MCF 10A (cell line): ENCODE data around the gene PABPN1. TPM values are rescaled to one million over a fixed set of nuclear protein-coding genes. Genes with fewer than 3 reads are reported as not detected.

Experiments
- BruUV-seq: library from RNA; stranded (reverse); fragments of 400-500 nt; replicated peaks from 2 replicates; lab custom pipeline; 2021; lab: Mats Ljungman, UMichigan
- CTCF ChIA-PET: fragments of 300-600 bp; sonication (Branson Sonifier 250); formaldehyde crosslinking; extraction: SDS; loops from one replicate; lab custom pipeline; 2021; ENCODE audit warnings: antibody characterized with exemption, inconsistent platforms; lab: Yijun Ruan, JAX
- POLR2A ChIA-PET: fragments of 300-600, 350-650 bp; sonication (Branson Sonifier 250); formaldehyde crosslinking; extraction: SDS; loops from one replicate; lab custom pipeline; 2020; ENCODE audit warnings: antibody characterized with exemption, inconsistent platforms; lab: Yijun Ruan, JAX
- DNase-seq: peaks from one replicate; pipeline ENCODE4 v3.0.0-alpha.2; 2018; ENCODE audit not compliant: unreplicated experiment
- H3K27ac Mint-ChIP-seq: one replicate; pipeline ENCODE4 v1.8.0; 2022; ENCODE audit warnings: mild to moderate bottlenecking, low read depth, mixed read lengths; ENCODE audit not compliant: unreplicated experiment
- H3K27me3 Mint-ChIP-seq: one replicate; pipeline ENCODE4 v1.8.0; 2022; ENCODE audit warnings: mixed read lengths; ENCODE audit not compliant: insufficient read depth, unreplicated experiment
- H3K36me3 Mint-ChIP-seq: one replicate; pipeline ENCODE4 v1.8.0; 2022; ENCODE audit warnings: mild to moderate bottlenecking, moderate library complexity, mixed read lengths; ENCODE audit not compliant: insufficient read depth, unreplicated experiment
- H3K4me1 Mint-ChIP-seq: one replicate; pipeline ENCODE4 v1.8.0; 2022; ENCODE audit warnings: mixed read lengths; ENCODE audit not compliant: insufficient read depth, unreplicated experiment
- H3K4me3 Mint-ChIP-seq: one replicate; pipeline ENCODE4 v1.8.0; 2022; ENCODE audit warnings: mild to moderate bottlenecking, moderate library complexity, mixed read lengths; ENCODE audit not compliant: unreplicated experiment
- H3K9me3 Mint-ChIP-seq: one replicate; pipeline ENCODE4 v1.8.0; 2022; ENCODE audit warnings: mixed read lengths; ENCODE audit not compliant: unreplicated experiment
- CTCF ChIP-seq: fragments of 200-600 bp; IDR thresholded peaks from one replicate; pipeline ENCODE4 v1.8.0; 2022; ENCODE audit warnings: antibody characterized with exemption, mild to moderate bottlenecking; ENCODE audit not compliant: unreplicated experiment
- intact Hi-C: fragments of 100-400 bp; cut with micrococcal nuclease; formaldehyde crosslinking; loops from 2 replicates; pipeline ENCODE4 v1.14.1; 2022
- total RNA-seq: library from RNA; stranded (reverse); gene quantifications from 2 replicates; pipeline ENCODE4 v1.2.3, GENCODE V29; 2022

PABPN1 gene
- total RNA-seq, 1 experiment from 2014 or later = 153 TPM

GRCh38 chr14:23355871-23356435 is 34.7 kb downstream of the PABPN1 start:
- no TSS peak for BruUV-seq
- POLR2A ChIA-PET = no interaction called here
- Mint-ChIP-seq H3K27me3 (peaks cover 55% of the 10 kb centered on the region), H3K9me3 (peaks cover under 1% of the 10 kb centered on the region), H3K4me3 (no peak overlapping the region), H3K4me1 (no peaks in the 10 kb centered on the region), H3K36me3 (no peaks in the 10 kb centered on the region), H3K27ac (no peak overlapping the region)
- intact Hi-C loops = no loop called here
- TF ChIP-seq CTCF = no peak
- CTCF ChIA-PET = no interaction called here
- DNase-seq = no peak

GRCh38 chr14:23356662-23357061 is 35.4 kb downstream of the PABPN1 start:
- H3K4me1 Mint-ChIP-seq = no peaks in the 10 kb centered on the region
- no peak for DNase-seq
- CTCF ChIA-PET = no interaction called here
- H3K27me3 Mint-ChIP-seq = peaks cover 49% of the 10 kb centered on the region
- no TSS peak for BruUV-seq
- H3K36me3 Mint-ChIP-seq = no peaks in the 10 kb centered on the region
- H3K27ac Mint-ChIP-seq = no peak overlapping the region
- intact Hi-C loops = no loop called here
- POLR2A ChIA-PET = no interaction called here
- H3K4me3 Mint-ChIP-seq = no peak overlapping the region
- TF ChIP-seq CTCF = no peak
- no peaks in the 10 kb centered on the region for H3K9me3 Mint-ChIP-seq

GRCh38 chr14:23357261-23357660 is 36.0 kb downstream of the PABPN1 start:
- no peak overlapping the region for H3K4me3 Mint-ChIP-seq
- no peak for DNase-seq
- H3K4me1 Mint-ChIP-seq = no peaks in the 10 kb centered on the region
- no peaks in the 10 kb centered on the region for H3K36me3 Mint-ChIP-seq
- no peaks in the 10 kb centered on the region for H3K9me3 Mint-ChIP-seq
- H3K27me3 Mint-ChIP-seq = peaks cover 48% of the 10 kb centered on the region
- POLR2A ChIA-PET = no interaction called here
- CTCF ChIA-PET = interaction anchor here (0.6 kb wide), 2 partner anchors 23 to 972 kb away, joined by 3 read pairs; no protein-coding TSS in a partner anchor
- TF ChIP-seq CTCF = no peak
- H3K27ac Mint-ChIP-seq = no peak overlapping the region
- no TSS peak for BruUV-seq
- intact Hi-C loops = no loop called here

- ChIA-PET CTCF (interaction anchor here (0.6 to 1.2 kb wide), 3 partner anchors 18 to 1769 kb away, joined by 3 read pairs; no protein-coding TSS in a partner anchor), POLR2A (no interaction called here)
- intact Hi-C loops = no loop called here
- DNase-seq = no peak
- Mint-ChIP-seq H3K9me3 (no peaks in the 10 kb centered on the region), H3K36me3 (no peaks in the 10 kb centered on the region), H3K27me3 (peaks cover 44% of the 10 kb centered on the region), H3K4me3 (no peak overlapping the region), H3K27ac (no peak overlapping the region), H3K4me1 (no peaks in the 10 kb centered on the region)
- TF ChIP-seq CTCF = no peak
- no TSS peak for BruUV-seq
Observed at GRCh38 chr14:23358042-23358441, 36.8 kb downstream of the PABPN1 start.
